Right lobe of liver (tissue), 6 donors: Measurements from ENCODE around the gene GALNT17. TPM values are rescaled to one million over a fixed set of nuclear protein-coding genes. Genes with fewer than 3 reads are reported as not detected.

Experiments used
- ATAC-seq, 4 donors: fragments of 200-7000 bp; cut with Tn5 transposase; one replicate each; pipeline ENCODE4 v1.9.1; 2020; ENCODE audit warnings: mild to moderate bottlenecking in 4 of 4, moderate library complexity in 4 of 4
- DNase-seq, 3 donors: peaks; one replicate each; pipeline ENCODE4 v3.0.0-alpha.2; 2020
- H3K27ac ChIP-seq, 3 donors: fragments of 200-600 bp; one replicate each; pipeline ENCODE4 v1.8.0; 2022
- H3K27me3 ChIP-seq, 2 donors: fragments of 200-600 bp; one replicate each; pipeline ENCODE4 v1.8.0; 2022
- H3K36me3 ChIP-seq, 4 donors: fragments of 200-600 bp; sonication (generic) in 1 of 4; one replicate each; pipeline versions ENCODE4 v1.5.1 to v1.8.0; 2017 to 2022; ENCODE audit warnings: control low read depth in 1 of 4
- H3K4me1 ChIP-seq, 4 donors: fragments of 200-600 bp; sonication (generic) in 1 of 4; one replicate each; pipeline versions ENCODE4 v1.5.1 to v1.8.0; 2017 to 2022; ENCODE audit warnings: control low read depth in 1 of 4
- H3K4me3 ChIP-seq, 3 donors: fragments of 200-600 bp; one replicate each; pipeline ENCODE4 v1.8.0; 2022
- H3K9me3 ChIP-seq, 4 donors: fragments of 200-600 bp; sonication (generic) in 1 of 4; one replicate each; pipeline versions ENCODE4 v1.5.1 to v1.8.0; 2017 to 2022; ENCODE audit warnings: control low read depth in 1 of 4
- POLR2A ChIP-seq: fragments of 450-650 bp; IDR thresholded peaks from one replicate; pipeline ENCODE4 v1.6.1; 2017; ENCODE audit warnings: antibody characterized with exemption, mild to moderate bottlenecking
- WGBS: methylation state at CpG from one replicate; pipeline ENCODE4 v1.1.6; 2018; ENCODE audit warnings: low coverage, low lambda C conversion rate; ENCODE audit not compliant: insufficient coverage; ENCODE audit errors: missing lambda C conversion rate; 5-methylcytosine and 5-hydroxymethylcytosine counted together
- intact Hi-C, 2 donors: fragments of 100-400 bp; cut with DNase I; formaldehyde crosslinking; loops; one replicate each; pipeline versions ENCODE4 v1.11.2 to v1.14.1; 2022
- total RNA-seq, 6 experiments: library from RNA; depleted of rRNA in 2 of 6; stranded (reverse); fragments of >200 nt in 2 of 6; fragmentation: NEBNext Ultra II Directional in 3 of 6; extraction: Animal tissue kit (Norgen Biotek cat#: 25700) in 3 of 6; gene quantifications; one replicate each; pipeline versions ENCODE4 v1.1.0 to v1.2.4, GENCODE V29; 2016 to 2023
- TF ChIP-seq, protein P1 (sequence below), 4 donors: fragments of 200-600 bp in 3 of 4; fragments of 450-650 bp in 1 of 4; IDR thresholded peaks; one replicate each; pipeline versions ENCODE4 v1.5.1 to v1.8.0; 2016 to 2022; ENCODE audit warnings: antibody characterized with exemption in 4 of 4, mild to moderate bottlenecking in 2 of 4
- donor health status: DM: no; HTN: yes; CAD: no.
- donor health status: DM: no; HTN: no; CAD: no.
- donor health status: DM: no; HTN: no; CAD: no.
- donor health status: DM: no; HTN: yes; CAD: no.
- donor health status: DM: no; HTN: yes; CAD: no.

Gene GALNT17
- total RNA-seq, 6 experiments from 2014 or later, result 0.06 to 0.31 (median 0.10) TPM

DNA sequence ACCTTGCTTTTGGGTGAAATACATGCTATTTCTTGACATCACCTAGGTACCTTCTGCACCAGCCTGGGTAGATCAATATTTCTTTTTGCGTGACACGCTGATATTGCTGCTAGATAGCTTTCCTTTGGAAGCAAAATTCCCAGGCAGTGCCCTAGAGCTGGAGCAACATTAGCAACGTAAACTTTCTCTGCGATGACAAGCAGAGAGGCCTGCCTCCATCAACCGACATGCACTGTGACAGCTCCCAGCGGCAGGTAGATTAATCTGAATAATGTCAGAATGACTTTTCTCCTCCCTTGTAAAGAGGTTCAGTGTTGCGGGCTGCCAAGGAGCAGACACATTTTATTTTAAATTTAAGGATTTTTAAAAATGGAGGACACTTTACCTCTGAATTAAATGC lies 307.4 kb downstream of the GALNT17 start:
- no peak for TF ChIP-seq POLR2A
- TF ChIP-seq, protein P1, sequence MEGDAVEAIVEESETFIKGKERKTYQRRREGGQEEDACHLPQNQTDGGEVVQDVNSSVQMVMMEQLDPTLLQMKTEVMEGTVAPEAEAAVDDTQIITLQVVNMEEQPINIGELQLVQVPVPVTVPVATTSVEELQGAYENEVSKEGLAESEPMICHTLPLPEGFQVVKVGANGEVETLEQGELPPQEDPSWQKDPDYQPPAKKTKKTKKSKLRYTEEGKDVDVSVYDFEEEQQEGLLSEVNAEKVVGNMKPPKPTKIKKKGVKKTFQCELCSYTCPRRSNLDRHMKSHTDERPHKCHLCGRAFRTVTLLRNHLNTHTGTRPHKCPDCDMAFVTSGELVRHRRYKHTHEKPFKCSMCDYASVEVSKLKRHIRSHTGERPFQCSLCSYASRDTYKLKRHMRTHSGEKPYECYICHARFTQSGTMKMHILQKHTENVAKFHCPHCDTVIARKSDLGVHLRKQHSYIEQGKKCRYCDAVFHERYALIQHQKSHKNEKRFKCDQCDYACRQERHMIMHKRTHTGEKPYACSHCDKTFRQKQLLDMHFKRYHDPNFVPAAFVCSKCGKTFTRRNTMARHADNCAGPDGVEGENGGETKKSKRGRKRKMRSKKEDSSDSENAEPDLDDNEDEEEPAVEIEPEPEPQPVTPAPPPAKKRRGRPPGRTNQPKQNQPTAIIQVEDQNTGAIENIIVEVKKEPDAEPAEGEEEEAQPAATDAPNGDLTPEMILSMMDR (IDR thresholded peaks at IDR 0.05), result no peak
- Histone ChIP-seq H3K27me3 (no peaks in the 10 kb centered on the region), H3K4me1 (no peaks in the 10 kb centered on the region), H3K9me3 (no peaks in the 10 kb centered on the region), H3K27ac (no peak overlapping the region), H3K36me3 (no peaks in the 10 kb centered on the region), H3K4me3 (no peak overlapping the region)
- DNase-seq, result no peak
- no peak for ATAC-seq
- 59% methylated on average over 4 of the region's 7 CpGs for WGBS
- intact Hi-C loops, result no loop called here

DNA sequence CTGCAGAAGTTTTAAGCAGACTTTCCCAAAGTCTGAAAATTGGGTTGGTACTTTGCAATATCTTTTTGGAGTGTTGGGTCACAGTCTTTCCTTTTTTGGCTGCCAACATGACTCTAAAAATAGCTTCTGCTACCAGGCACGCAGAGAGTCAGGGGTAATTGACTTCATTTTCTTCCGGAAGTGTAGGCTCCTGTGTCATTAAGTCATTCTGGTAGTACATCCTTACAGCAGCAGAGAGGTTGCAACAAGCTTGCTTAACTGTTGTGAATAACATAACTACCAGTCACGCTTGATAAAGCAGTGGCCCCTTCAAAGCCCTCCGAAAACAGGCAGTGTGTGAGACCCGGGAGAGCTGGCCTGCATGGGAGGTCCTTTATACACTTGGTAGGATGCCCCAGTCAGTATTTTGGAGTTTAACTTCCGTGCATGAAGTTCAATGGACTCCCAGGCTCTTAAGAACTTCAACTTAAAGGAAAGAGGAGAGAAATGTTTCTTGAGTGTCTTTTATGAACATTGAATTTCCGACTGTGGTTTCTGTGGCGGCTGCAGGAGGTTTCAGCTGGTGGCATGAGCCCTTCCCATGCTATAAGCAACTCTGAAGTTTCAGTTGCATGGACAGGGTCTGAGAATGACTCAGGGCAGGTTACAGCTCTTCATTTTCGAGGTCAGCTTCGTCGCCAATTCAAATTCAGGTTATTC lies 310.7 kb downstream of the GALNT17 start:
- H3K4me1 ChIP-seq, result no peaks in the 10 kb centered on the region
- H3K36me3 ChIP-seq, result no peaks in the 10 kb centered on the region
- DNase-seq (no peak), ATAC-seq (no peak)
- H3K27me3 ChIP-seq, result no peaks in the 10 kb centered on the region
- 35% methylated on average over 11 of the region's 11 CpGs for WGBS
- intact Hi-C loops, result no loop called here
- H3K27ac ChIP-seq, result no peak overlapping the region
- H3K9me3 ChIP-seq, result no peaks in the 10 kb centered on the region
- TF ChIP-seq POLR2A, result no peak
- TF ChIP-seq, protein P1 (IDR thresholded peaks at IDR 0.05), result no peak
- no peak overlapping the region for H3K4me3 ChIP-seq

GRCh38 chr7:71443191-71443530 lies 311.2 kb downstream of the GALNT17 start:
- WGBS, result no CpG with 5 or more reads among the region's 6 CpGs

GRCh38 chr7:71444130-71444529 lies 312.2 kb downstream of the GALNT17 start:
- no peak for ATAC-seq
- TF ChIP-seq, protein P1 (IDR thresholded peaks at IDR 0.05), result no peak
- TF ChIP-seq POLR2A, result no peak
- 75% methylated on average over 2 of the region's 4 CpGs for WGBS
- Histone ChIP-seq H3K27ac (no peak overlapping the region), H3K36me3 (no peaks in the 10 kb centered on the region), H3K4me3 (no peak overlapping the region), H3K27me3 (no peaks in the 10 kb centered on the region), H3K9me3 (no peaks in the 10 kb centered on the region), H3K4me1 (no peaks in the 10 kb centered on the region)
- intact Hi-C loops, result no loop called here
- no peak for DNase-seq

More at GRCh38 chr7:71443191-71443530, 311.2 kb downstream of the GALNT17 start:
- TF ChIP-seq POLR2A, result no peak
- TF ChIP-seq, protein P1 (IDR thresholded peaks at IDR 0.05), result no peak
- Histone ChIP-seq H3K9me3 (no peaks in the 10 kb centered on the region), H3K27ac (no peak overlapping the region), H3K4me1 (no peaks in the 10 kb centered on the region), H3K36me3 (no peaks in the 10 kb centered on the region), H3K4me3 (no peak overlapping the region), H3K27me3 (no peaks in the 10 kb centered on the region)
- no peak for ATAC-seq
- DNase-seq, result no peak
- intact Hi-C loops, result no loop called here

- no peaks in the 10 kb centered on the region for H3K27me3 ChIP-seq
- H3K27ac ChIP-seq, result no peak overlapping the region
- H3K4me1 ChIP-seq, result no peaks in the 10 kb centered on the region
- no peak for ATAC-seq
- H3K9me3 ChIP-seq, result no peaks in the 10 kb centered on the region
- H3K36me3 ChIP-seq, result no peaks in the 10 kb centered on the region
- 49% methylated on average over 2 of the region's 2 CpGs for WGBS
- H3K4me3 ChIP-seq, result no peak overlapping the region
- no peak for DNase-seq
- intact Hi-C loops, result no loop called here
- TF ChIP-seq, protein P1 (IDR thresholded peaks at IDR 0.05), result no peak
- no peak for TF ChIP-seq POLR2A
These were observed 321.7 kb downstream of the GALNT17 start for GRCh38 chr7:71453630-71454029.
